ENCODE measurements around the gene AP1B1. TPM values are rescaled to one million over a fixed set of nuclear protein-coding genes. Genes with fewer than 3 reads are reported as not detected.

AP1B1 gene
- total and polyA plus RNA-seq, 4 donors = 17.6 to 63.4 (median 44.0) TPM

DNA sequence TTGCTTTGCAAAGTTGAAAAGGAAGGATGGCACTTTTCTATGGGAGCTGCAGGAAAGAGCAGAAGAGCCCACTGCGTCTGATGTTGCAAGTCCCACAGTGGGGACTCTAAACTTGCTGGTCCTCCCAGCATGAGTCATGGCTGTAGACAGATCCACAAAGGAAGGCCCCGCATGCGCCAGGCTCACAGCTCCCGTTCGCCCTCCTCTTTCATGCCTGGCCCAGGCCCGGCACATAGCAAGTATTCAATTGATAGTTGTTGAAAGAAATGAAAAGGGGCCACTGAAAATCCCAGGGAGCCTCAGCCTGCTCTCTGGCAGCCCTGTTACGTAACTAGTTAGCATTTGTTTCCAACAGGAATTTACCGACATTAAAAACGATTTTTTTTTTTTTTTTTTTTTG is 18.9 kb downstream of the AP1B1 start:
- Histone ChIP-seq H3K27ac (ENCODE audit: low read depth in 1 of 2, low read length in 2 of 2) (peak overlapping the region in 1 of 2 donors; percentile 12), H3K4me1 (ENCODE audit: control insufficient read depth in 4 of 4, insufficient read depth in 4 of 4, low read length in 3 of 4) (no peaks in the 10 kb centered on the region), H3K27me3 (ENCODE audit: control insufficient read depth in 4 of 4, insufficient read depth in 4 of 4, low read length in 3 of 4) (no peaks in the 10 kb centered on the region), H3K9me3 (ENCODE audit: control insufficient read depth in 4 of 4, low read length in 3 of 4) (no peaks in the 10 kb centered on the region), H3K36me3 (ENCODE audit: control insufficient read depth in 4 of 4, insufficient read depth in 3 of 4, low read depth in 1 of 4, low read length in 3 of 4) (peaks cover 3 to 7% (median 4%) of the 10 kb centered on the region in 4 donors), H3K9ac (ENCODE audit: low read depth in 1 of 2, low read length in 2 of 2) (no peak overlapping the region), H3K4me3 (ENCODE audit: low read depth in 1 of 3, low read length in 3 of 3) (no peak overlapping the region)
- TF ChIP-seq FOXA1 (IDR thresholded peaks at IDR 0.05) (no peak), RXRA (IDR thresholded peaks at IDR 0.05) (no peak), JUND (IDR thresholded peaks at IDR 0.05) (no peak), HNF4A (conservative IDR thresholded peaks at IDR 0.05) (no peak), NR2F2 (IDR thresholded peaks at IDR 0.05) (no peak), TAF1 (conservative IDR thresholded peaks at IDR 0.05) (no peak), SP1 (IDR thresholded peaks at IDR 0.05) (no peak), EGR1 (IDR thresholded peaks at IDR 0.05; ENCODE audit: low read depth in 2 of 2) (no peak), FOXA2 (IDR thresholded peaks at IDR 0.05) (no peak), RAD21 (IDR thresholded peaks at IDR 0.05) (no peak), HNF4G (IDR thresholded peaks at IDR 0.05) (no peak), YY1 (IDR thresholded peaks at IDR 0.05) (no peak), GABPA (IDR thresholded peaks at IDR 0.05 in 1 of 2, conservative IDR thresholded peaks at IDR 0.05 in 1 of 2) (no peak)
- TF ChIP-seq, protein P1, sequence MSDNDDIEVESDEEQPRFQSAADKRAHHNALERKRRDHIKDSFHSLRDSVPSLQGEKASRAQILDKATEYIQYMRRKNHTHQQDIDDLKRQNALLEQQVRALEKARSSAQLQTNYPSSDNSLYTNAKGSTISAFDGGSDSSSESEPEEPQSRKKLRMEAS (IDR thresholded peaks at IDR 0.05) = no peak
- TF ChIP-seq, protein P2, sequence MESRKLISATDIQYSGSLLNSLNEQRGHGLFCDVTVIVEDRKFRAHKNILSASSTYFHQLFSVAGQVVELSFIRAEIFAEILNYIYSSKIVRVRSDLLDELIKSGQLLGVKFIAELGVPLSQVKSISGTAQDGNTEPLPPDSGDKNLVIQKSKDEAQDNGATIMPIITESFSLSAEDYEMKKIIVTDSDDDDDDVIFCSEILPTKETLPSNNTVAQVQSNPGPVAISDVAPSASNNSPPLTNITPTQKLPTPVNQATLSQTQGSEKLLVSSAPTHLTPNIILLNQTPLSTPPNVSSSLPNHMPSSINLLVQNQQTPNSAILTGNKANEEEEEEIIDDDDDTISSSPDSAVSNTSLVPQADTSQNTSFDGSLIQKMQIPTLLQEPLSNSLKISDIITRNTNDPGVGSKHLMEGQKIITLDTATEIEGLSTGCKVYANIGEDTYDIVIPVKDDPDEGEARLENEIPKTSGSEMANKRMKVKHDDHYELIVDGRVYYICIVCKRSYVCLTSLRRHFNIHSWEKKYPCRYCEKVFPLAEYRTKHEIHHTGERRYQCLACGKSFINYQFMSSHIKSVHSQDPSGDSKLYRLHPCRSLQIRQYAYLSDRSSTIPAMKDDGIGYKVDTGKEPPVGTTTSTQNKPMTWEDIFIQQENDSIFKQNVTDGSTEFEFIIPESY (IDR thresholded peaks at IDR 0.05) = no peak
- TF ChIP-seq, protein P3, sequence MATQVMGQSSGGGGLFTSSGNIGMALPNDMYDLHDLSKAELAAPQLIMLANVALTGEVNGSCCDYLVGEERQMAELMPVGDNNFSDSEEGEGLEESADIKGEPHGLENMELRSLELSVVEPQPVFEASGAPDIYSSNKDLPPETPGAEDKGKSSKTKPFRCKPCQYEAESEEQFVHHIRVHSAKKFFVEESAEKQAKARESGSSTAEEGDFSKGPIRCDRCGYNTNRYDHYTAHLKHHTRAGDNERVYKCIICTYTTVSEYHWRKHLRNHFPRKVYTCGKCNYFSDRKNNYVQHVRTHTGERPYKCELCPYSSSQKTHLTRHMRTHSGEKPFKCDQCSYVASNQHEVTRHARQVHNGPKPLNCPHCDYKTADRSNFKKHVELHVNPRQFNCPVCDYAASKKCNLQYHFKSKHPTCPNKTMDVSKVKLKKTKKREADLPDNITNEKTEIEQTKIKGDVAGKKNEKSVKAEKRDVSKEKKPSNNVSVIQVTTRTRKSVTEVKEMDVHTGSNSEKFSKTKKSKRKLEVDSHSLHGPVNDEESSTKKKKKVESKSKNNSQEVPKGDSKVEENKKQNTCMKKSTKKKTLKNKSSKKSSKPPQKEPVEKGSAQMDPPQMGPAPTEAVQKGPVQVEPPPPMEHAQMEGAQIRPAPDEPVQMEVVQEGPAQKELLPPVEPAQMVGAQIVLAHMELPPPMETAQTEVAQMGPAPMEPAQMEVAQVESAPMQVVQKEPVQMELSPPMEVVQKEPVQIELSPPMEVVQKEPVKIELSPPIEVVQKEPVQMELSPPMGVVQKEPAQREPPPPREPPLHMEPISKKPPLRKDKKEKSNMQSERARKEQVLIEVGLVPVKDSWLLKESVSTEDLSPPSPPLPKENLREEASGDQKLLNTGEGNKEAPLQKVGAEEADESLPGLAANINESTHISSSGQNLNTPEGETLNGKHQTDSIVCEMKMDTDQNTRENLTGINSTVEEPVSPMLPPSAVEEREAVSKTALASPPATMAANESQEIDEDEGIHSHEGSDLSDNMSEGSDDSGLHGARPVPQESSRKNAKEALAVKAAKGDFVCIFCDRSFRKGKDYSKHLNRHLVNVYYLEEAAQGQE (IDR thresholded peaks at IDR 0.05) = no peak
- TF ChIP-seq, protein P4, sequence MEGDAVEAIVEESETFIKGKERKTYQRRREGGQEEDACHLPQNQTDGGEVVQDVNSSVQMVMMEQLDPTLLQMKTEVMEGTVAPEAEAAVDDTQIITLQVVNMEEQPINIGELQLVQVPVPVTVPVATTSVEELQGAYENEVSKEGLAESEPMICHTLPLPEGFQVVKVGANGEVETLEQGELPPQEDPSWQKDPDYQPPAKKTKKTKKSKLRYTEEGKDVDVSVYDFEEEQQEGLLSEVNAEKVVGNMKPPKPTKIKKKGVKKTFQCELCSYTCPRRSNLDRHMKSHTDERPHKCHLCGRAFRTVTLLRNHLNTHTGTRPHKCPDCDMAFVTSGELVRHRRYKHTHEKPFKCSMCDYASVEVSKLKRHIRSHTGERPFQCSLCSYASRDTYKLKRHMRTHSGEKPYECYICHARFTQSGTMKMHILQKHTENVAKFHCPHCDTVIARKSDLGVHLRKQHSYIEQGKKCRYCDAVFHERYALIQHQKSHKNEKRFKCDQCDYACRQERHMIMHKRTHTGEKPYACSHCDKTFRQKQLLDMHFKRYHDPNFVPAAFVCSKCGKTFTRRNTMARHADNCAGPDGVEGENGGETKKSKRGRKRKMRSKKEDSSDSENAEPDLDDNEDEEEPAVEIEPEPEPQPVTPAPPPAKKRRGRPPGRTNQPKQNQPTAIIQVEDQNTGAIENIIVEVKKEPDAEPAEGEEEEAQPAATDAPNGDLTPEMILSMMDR (IDR thresholded peaks at IDR 0.05; ENCODE audit: low read depth, low read length, missing input control) = no peak
- TF ChIP-seq, protein P5, sequence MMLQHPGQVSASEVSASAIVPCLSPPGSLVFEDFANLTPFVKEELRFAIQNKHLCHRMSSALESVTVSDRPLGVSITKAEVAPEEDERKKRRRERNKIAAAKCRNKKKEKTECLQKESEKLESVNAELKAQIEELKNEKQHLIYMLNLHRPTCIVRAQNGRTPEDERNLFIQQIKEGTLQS (IDR thresholded peaks at IDR 0.05) = no peak
- DNase-seq (ENCODE audit: low spot score) = no peak
- 64% methylated on average over 9 of the region's 9 CpGs for WGBS
